Mucosa of gallbladder (tissue), 1 donor: ENCODE data around the gene MEN1. TPM values are rescaled to one million over a fixed set of nuclear protein-coding genes. Genes with fewer than 3 reads are reported as not detected.
A peak's percentile ranks its signal among the peaks of the same experiment; 100 is the strongest.

Source experiments
- DNase-seq: peaks from one replicate; pipeline ENCODE4 v3.0.0-alpha.2; 2020; ENCODE audit warnings: low spot score
- total RNA-seq: library from RNA; stranded (reverse); gene quantifications from one replicate; pipeline ENCODE4 v1.2.1, GENCODE V29; 2021
- donor health status: DM: no; HTN: no; CAD: no.

MEN1 gene
- total RNA-seq, 1 donor from 2014 or later: 34.8 TPM

GRCh38 chr11:64762674-64763525 lies 47.5 kb downstream of the MEN1 start:
- no peak for DNase-seq

- DNase-seq: no peak
Measured at GRCh38 chr11:64762277-64762673, 48.1 kb downstream of the MEN1 start.

GRCh38 chr11:64760759-64761420 lies 49.5 kb downstream of the MEN1 start:
- DNase-seq: no peak

- DNase-seq: peak; percentile 43
Measured at GRCh38 chr11:64759722-64760719, 50.3 kb downstream of the MEN1 start, which contains the start of gene PYGM. TSS of gene PYGM (minus strand) at chr11:64759974. CDS start at chr11:64759898, 76 bp downstream.

GRCh38 chr11:64759131-64759721 lies 51.1 kb downstream of the MEN1 start:
- DNase-seq: no peak

GRCh38 chr11:64758330-64759079 lies 51.8 kb downstream of the MEN1 start:
- no peak for DNase-seq

GRCh38 chr11:64757549-64758329 lies 52.6 kb downstream of the MEN1 start:
- no peak for DNase-seq

- DNase-seq: no peak
Measured at GRCh38 chr11:64755681-64756361, 54.5 kb downstream of the MEN1 start.

GRCh38 chr11:64754919-64755662 lies 55.3 kb downstream of the MEN1 start:
- no peak for DNase-seq

GRCh38 chr11:64754124-64754918 lies 56.0 kb downstream of the MEN1 start:
- DNase-seq: no peak

Other genes with a start within 250 kb of the MEN1 start
- not detected for gene SLC22A12, start 219.3 kb downstream of the MEN1 start, total RNA-seq
- 8.1 TPM for gene NRXN2, start 87.4 kb downstream of the MEN1 start, total RNA-seq
- 17.1 TPM for gene RASGRP2, start 66.4 kb downstream of the MEN1 start, total RNA-seq
- gene PYGM, start 50.6 kb downstream of the MEN1 start, total RNA-seq: 14.3 TPM
- 263 TPM for gene SF1, start 32.0 kb downstream of the MEN1 start, total RNA-seq
- gene MAP4K2, start 7.3 kb downstream of the MEN1 start, total RNA-seq: 23.1 TPM
- 37.1 TPM for gene CDC42BPG, start 34.1 kb upstream of the MEN1 start, total RNA-seq
- 85.6 TPM for gene EHD1, start 68.1 kb upstream of the MEN1 start, total RNA-seq
- gene ATG2A, start 106.7 kb upstream of the MEN1 start, total RNA-seq: 39.3 TPM
- gene PPP2R5B, start 114.1 kb upstream of the MEN1 start, total RNA-seq: 44.1 TPM
- gene GPHA2, start 125.3 kb upstream of the MEN1 start, total RNA-seq: 1.3 TPM
- gene MAJIN, start 161.6 kb upstream of the MEN1 start, total RNA-seq: not detected
- gene BATF2, start 186.4 kb upstream of the MEN1 start, total RNA-seq: 5.5 TPM
- 103 TPM for gene ARL2, start 203.6 kb upstream of the MEN1 start, total RNA-seq
- 39.4 TPM for gene SNX15, start 216.9 kb upstream of the MEN1 start, total RNA-seq
- gene SAC3D1, start 230.7 kb upstream of the MEN1 start, total RNA-seq: 9.9 TPM
- gene NAALADL1, start 248.0 kb upstream of the MEN1 start, total RNA-seq: 10.4 TPM